Tongue (tissue), 3 donors: ENCODE measurements around the gene DCP1A. TPM values are rescaled to one million over a fixed set of nuclear protein-coding genes. Genes with fewer than 3 reads are reported as not detected.
A peak's percentile ranks its signal among the peaks of the same experiment; 100 is the strongest.

ENCODE experiments used
- DNase-seq: peaks from one replicate; pipeline ENCODE4 v3.0.0-alpha.2; 2015
- small RNA-seq: library from RNA; depleted of rRNA; stranded (forward); fragments of <200 nt; gene quantifications from one replicate; pipeline ENCODE3, GENCODE V24; 2014; ENCODE audit warnings: low replicate concordance
- total RNA-seq: library from RNA; depleted of rRNA; stranded (reverse); fragments of >200 nt; gene quantifications from one replicate; pipeline ENCODE4 v1.2.3, GENCODE V29; 2014

Gene DCP1A
- total RNA-seq, 1 donor from 2014 or later = 23.3 TPM

GRCh38 chr3:53243785-53244184, 103.6 kb downstream of the DCP1A start:
- DNase-seq = no peak

GRCh38 chr3:53243165-53243564, 104.2 kb downstream of the DCP1A start:
- DNase-seq = peak; percentile 31

GRCh38 chr3:53242642-53243041, 104.7 kb downstream of the DCP1A start:
- DNase-seq = no peak

- DNase-seq = no peak
Measured at GRCh38 chr3:53242155-53242554, 105.2 kb downstream of the DCP1A start.

- DNase-seq = peak; percentile 85
Measured at GRCh38 chr3:53240989-53241972, 106.1 kb downstream of the DCP1A start.

GRCh38 chr3:53239800-53240199, 107.5 kb downstream of the DCP1A start:
- DNase-seq = no peak

- no peak for DNase-seq
Measured at GRCh38 chr3:53238886-53239285, 108.5 kb downstream of the DCP1A start.

DNA sequence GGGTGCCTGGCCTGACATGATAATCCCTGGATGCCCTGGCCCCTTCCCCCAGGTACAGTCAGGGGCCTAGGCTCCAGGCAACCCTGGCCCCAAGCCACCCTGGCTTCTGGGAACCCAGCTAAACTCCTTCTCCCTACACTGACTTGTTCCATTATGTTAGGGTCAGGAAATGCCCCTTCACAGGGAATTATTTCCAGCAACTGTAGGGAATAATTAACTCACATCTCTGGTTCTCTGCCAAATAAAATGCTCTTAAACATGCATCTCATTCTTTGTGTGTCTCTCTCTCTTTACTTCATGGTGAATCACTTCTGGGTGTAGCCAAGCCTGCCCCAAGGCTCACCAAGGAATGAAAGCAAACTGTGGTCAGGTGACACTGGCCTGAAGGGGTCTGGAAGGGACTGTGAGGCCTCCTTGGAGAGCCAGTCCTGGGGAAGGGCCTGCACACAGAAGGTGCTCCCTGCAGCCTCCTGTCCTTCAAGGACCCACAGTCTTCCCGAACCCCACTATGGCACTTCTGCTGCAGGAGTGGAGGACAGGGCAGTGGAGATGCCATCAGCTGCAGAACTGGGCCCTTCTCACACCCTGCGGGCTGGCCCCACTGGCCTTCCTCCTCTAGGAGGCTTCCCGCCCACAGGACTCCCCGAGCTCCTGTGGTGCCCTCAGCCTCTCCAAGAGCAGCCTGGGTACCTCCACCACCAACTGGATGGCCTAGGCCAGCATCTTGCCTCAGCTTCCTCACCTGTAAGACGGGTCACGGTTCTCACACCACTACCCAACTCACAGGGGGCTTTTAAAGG, 109.1 kb downstream of the DCP1A start:
- DNase-seq = no peak

DNA sequence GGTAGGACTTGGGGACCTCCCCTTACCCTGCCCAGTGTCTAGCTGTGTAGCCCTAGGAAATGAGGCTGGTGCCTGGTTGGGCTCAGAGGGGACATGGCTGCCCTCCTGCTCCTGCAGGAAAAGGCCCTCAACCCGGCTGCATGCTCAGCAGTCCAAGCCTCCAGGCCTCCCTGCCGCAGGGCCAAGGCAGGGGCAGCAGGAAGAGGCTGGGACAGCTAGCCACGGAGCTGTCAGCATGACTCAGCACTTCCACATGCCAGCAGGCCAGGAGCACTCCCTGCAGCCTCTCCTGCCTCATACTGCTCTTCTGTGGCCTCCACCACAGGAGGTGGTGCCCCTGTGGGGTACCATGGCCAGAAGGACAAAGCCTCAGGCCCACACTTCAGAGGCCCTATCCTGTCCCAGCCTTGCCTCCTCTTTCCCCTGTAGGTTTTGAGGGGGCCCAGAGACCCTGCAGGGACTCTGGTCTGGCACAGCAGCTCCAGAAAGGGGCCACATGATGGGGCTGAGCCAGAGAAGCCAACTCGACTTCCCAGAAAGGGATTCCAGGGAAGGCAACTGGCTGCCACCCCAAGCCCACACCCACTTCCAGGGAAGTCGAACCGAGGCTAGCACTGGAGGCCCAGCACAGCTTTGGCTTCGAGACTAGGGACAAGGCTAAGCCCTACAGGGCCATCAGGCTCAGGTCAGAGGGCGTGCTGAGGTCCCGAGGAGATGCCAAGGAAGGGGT, 111.1 kb downstream of the DCP1A start:
- DNase-seq = peak; percentile 25

GRCh38 chr3:53235545-53235944, 111.8 kb downstream of the DCP1A start:
- no peak for DNase-seq

DNA sequence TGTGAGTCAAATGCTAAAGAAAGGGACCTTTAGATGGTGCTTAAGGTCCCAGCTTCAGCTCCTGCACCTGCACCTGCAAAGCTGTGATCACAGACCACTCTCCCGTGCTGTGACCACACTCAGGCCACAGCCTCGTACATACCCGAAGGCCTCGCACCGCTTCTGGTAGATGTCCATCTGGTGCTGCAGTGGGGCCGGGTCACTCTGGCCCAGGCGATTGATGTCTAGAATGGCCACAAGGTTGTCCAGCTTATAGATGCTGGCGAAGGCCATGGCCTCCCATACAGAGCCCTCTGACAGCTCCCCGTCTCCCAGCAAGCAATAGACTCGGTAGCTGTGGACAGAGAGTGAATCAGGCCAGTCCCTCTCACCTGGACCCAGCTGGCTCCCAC, 112.5 kb downstream of the DCP1A start:
- DNase-seq = no peak

DNA sequence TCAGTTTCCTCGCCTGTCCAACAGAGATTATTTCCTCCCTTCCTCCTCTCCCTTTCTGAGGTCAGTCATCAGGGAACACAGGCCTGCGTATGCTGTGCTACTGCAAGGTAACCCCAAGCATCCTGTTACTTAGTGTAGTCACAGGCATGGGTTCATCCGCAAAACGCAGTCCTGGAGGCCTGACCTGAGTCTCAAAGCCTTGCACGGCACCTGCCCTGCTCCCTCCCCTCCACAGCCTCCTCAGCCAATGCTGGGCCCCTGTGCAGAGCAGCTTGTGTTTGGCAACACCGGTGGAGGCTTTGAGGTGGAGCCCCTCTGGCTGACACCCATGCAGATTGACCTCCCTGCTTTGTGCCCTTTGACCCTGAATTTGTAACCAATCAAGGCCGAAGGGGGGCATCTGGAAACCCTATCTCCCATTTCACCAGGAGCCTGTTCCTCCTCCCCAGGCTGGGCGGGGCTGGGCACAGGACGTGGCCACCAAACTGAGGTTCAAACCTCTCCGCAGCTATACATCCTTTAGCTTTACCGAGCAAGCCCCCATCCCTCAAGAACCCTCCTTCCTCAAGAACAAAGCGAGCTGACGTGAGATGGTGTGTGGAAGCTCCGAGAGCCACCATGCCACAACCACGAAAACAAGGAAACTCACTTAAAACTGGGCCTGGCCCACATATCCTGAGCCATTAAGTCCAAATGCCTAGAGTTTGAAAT, 113.1 kb downstream of the DCP1A start:
- no peak for DNase-seq

Small RNA genes within 50 kb of the gene (small RNA-seq; reads per million reads assigned to genes)
- gene RF00019 (not detected), gene RF00212 (not detected), gene RF00568 (not detected)

Other genes starting within 250 kb of the DCP1A start
- gene RFT1, start 217.1 kb downstream of the DCP1A start, total RNA-seq = 9.1 TPM
- 10.3 TPM for gene PRKCD, start 186.3 kb downstream of the DCP1A start, total RNA-seq
- gene TKT, start 91.5 kb downstream of the DCP1A start, total RNA-seq = 57.2 TPM
- 10.1 TPM for gene CACNA1D, start 147.1 kb upstream of the DCP1A start, total RNA-seq